Measurements from ENCODE around the gene SLC19A1. TPM values are rescaled to one million over a fixed set of nuclear protein-coding genes. Genes with fewer than 3 reads are reported as not detected.
"Not testable (repeated sequence)": the region's sequence is repeated elsewhere in the genome, so short reads cannot be mapped to it uniquely, and the experiment has no call there.

The SLC19A1 gene
- total RNA-seq, 1 donor from 2014 or later = 5.2 TPM

- DNase-seq (ENCODE audit: low read depth) = no peak
These were observed 34.7 kb downstream of the SLC19A1 start for GRCh38 chr21:45507523-45507875.

DNA sequence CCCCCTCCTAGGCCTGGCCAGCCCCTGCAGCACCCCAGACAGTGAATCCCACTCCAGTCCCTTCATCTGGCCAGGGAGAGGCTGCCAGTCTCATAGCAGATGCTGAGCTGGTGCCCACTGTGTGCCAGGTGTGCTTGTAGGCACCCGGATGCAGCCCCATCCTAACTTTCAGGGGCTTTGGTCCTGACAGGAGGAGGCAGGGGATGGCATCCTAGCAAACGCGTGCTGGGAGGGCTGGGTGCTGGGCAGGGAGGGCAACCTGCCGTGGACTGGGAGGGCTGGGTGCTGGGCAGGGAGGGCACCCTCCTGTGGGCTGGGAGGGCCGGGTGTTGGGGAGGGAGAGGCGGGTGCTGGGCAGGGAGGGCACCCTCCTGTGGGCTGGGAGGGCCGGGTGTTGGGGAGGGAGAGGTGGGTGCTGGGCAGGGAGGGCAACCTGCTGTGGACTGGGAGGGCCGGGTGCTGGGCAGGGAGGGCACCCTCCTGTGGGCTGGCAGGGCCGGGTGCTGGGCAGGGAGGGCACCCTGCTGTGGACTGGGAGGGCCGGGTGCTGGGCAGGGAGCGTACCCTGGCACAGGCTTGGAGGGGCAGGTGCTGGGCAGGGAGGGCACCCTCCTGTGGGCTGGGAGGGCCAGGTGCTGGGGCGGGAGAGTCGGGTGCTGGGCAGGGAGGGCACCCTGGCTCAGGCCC is 35.3 kb downstream of the SLC19A1 start:
- no peak for DNase-seq (ENCODE audit: low read depth)

DNA sequence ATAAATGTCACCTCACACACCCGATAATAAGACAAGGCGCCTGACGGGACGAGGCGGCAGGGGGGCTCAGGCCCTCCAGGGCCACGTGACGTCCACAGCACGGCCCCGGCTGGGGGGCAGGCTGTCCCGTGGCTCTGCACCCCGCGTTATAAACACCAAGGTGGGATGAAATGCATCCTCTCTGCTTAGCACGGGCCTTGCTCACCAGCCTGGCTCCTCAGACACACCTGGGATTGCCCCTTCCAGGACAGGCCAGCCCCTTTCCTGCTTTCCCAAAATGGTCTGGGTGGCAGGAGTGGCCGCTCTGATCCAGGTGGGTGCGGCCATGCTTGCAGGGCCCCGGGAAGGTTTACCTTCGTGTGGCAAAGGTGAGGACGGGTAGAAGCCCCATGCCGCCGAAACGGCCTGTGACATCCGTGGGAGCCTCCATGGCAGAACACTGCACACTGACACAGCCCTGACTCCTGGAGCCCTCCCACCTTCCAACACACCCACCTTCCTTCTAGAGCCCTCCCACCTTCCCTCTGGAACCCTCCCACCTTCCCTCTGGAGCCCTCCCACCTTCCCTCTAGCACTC is 35.9 kb downstream of the SLC19A1 start:
- no peak for DNase-seq (ENCODE audit: low read depth)

DNA sequence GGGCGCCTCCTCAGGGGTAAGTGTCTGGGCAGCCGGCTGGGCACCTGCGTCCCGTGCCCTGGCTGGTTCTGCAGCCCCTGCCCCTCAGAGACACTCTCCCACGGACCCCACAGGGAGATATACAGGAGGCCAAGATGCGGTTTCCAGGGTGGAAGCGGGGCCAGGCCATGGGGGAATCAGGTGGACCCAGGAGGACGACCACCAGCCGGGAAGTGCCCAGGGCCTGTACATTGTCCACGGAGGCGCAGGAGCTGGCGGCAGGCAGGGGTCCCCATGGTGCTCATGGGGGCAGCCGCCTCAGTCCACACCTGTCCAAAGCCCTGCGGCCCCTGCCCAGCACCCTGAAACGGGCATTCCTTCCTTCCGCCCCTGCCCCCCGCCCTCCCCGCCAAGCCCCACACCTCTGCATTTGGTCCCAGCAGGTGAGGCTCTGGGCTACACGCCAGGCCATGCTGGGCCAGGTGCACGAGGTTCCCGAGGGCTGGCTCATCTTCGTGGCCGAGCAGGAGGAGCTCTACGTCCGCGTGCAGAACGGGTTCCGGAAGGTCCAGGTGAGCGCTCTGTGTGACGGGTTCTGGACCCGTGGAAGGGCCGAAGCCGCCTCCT is 36.7 kb downstream of the SLC19A1 start:
- no peak for DNase-seq (ENCODE audit: low read depth)

DNA sequence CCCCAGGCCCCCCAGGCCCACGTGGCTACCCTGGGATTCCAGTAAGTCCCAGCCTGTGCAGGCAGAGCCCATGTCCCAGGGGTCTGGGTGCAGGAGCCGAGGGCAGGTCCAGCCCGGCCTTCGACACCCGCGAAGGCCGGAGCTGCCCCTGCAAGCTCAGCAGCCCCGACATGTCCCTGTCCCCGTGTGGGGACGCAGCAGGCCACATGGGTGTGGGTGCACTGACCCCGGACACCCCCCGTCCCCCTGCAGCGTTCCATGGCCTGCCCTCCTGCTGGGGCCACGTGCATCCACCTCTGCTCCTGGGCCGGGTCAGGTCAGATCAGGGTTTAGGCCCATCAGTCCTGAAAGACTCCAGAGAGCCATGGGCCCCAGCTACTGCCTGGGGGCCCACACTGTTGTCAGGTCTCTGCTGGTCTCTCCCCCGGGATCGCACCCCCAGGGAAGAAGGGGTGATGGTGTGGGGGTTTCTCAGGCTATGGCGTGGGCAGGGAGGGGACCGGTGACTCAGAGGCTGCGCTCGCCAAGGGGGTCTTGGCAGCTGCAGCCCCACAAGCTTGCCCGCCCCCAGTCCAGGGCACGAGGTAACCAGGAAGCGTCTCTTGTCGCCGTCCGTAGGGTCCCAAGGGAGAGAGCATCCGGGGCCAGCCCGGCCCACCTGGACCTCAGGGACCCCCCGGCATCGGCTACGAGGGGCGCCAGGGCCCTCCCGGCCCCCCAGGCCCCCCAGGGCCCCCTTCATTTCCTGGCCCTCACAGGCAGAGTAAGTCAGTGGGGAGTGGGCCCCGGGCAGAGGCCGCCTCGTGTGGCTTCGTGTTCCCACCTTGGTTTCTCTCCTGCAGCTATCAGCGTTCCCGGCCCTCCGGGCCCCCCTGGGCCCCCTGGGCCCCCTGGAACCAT is 37.5 kb downstream of the SLC19A1 start:
- no peak for DNase-seq (ENCODE audit: low read depth)

- DNase-seq (ENCODE audit: low read depth) = no peak
These were observed 38.2 kb downstream of the SLC19A1 start for GRCh38 chr21:45504021-45504515.

- not testable (repeated sequence) for DNase-seq (ENCODE audit: low read depth)
These were observed 39.0 kb downstream of the SLC19A1 start for GRCh38 chr21:45503226-45503625.

- no peak for DNase-seq (ENCODE audit: low read depth)
These were observed 39.6 kb downstream of the SLC19A1 start for GRCh38 chr21:45502600-45502999.

GRCh38 chr21:45502006-45502345 is 40.3 kb downstream of the SLC19A1 start:
- DNase-seq (ENCODE audit: low read depth) = no peak

DNA sequence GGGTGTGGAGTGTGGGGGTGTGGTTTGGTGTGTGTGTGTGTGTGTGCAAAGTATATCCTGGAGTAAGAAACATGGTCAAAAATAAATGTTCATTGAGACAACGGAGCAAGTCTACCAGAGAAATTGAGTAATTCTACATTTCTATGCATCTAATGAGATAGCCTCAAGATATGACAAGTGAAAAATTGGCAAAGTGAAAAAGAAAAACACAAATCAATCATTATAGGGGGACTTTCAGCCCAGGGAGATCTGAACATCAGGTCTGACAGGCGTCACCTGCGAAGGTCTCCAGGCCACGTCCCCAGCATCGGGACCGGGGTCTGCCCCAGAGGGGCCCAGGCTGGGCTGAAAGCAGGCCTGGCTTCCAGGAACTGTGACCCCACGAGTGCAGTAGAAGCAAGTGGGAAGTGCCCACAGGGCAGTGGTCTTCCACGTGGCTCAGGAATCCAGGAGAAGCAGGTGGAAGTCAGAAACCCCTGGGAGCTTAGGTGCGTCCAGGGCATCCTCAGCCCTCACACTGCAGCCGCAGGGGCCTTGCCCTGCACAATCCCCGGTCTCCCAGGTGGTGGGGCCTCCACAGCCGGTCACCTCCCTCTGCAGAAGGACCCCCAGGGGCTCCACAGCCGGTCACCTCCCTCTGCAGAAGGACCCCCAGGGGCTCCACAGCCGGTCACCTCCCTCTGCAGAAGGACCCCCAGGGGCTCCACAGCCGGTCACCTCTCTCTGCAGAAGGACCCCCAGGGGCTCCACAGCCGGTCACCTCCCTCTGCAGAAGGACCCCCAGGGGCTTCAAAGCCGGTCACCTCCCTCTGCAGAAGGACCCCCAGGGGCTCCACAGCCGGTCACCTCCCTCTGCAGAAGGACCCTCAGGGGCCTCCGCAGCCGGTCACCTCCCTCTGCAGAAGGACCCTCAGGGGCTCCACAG is 40.9 kb downstream of the SLC19A1 start:
- DNase-seq (ENCODE audit: low read depth) = not testable (repeated sequence)

DNA sequence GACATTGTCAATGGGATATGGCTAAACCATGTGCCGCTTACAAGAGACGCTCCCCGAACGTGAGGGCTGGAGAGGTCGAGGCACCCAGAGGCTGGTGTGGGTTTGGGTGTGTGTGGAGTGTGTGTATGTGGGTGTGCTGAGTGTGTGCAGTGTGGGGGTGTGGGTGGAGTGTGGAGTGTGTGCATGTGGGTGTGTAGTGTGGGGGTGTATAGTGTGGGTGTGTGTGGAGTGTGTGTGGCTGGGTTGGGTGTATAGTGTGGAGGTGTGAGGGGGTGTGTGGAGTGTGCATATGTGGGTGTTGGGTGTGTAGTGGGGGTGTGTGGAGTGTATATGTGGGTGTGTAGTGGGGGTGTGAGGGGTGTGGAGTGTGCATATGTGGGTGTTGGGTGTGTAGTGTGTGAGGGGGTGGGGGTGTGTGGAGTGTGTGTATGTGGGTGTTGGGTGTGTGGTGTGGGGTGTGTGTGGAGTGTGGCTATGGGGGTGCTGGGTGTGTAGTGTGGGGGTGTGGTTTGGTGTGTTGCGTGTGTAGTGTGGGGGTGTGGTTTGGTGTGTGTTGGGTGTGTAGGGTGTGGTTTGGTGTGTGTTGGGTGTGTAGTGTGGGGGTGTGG is 42.2 kb downstream of the SLC19A1 start:
- DNase-seq (ENCODE audit: low read depth) = no peak

DNA sequence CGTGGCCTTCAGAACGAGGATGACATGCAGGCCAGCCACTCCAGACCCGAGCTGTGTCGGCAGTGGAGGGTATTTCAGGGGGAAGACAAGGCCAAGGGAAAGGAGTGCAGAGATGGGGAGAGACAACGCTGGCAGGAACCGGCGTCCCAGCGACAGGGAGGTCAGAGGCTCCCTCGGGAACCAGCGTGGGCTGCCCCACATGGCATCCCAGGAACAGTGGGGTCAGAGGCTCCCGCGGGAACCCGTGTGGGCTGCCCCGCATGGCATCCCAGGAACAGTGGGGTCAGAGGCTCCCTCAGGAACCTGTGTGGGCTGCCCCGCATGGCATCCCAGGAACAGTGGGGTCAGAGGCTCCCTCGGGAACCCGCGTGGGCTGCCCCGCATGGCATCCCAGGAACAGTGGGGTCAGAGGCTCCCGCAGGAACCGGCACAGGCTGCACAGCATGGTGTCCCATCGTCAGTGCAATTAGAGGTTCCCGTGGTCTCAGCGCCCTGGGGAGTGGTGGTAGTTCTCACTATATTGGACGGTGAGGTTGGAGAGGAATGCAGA is 43.0 kb downstream of the SLC19A1 start:
- DNase-seq (ENCODE audit: low read depth) = no peak

DNA sequence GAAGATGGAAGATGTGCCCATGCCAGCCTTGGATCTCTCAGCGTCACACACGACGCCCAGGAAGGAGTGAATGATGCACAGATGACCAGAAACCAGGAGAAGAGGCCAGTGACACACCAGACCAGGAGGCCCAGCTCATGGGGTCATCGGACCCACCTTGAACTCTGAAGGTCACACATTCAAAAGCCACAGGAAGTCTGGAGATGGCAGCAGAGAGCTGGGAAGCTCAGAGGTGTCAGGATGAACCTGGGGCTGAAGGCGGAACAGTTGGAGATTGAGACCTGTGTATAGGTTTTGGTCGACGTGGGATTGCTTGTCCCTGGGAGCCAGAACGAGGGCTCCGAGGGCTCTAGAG is 43.6 kb downstream of the SLC19A1 start:
- no peak for DNase-seq (ENCODE audit: low read depth)

- DNase-seq (ENCODE audit: low read depth) = no peak
These were observed 44.2 kb downstream of the SLC19A1 start for GRCh38 chr21:45497846-45498645.

DNA sequence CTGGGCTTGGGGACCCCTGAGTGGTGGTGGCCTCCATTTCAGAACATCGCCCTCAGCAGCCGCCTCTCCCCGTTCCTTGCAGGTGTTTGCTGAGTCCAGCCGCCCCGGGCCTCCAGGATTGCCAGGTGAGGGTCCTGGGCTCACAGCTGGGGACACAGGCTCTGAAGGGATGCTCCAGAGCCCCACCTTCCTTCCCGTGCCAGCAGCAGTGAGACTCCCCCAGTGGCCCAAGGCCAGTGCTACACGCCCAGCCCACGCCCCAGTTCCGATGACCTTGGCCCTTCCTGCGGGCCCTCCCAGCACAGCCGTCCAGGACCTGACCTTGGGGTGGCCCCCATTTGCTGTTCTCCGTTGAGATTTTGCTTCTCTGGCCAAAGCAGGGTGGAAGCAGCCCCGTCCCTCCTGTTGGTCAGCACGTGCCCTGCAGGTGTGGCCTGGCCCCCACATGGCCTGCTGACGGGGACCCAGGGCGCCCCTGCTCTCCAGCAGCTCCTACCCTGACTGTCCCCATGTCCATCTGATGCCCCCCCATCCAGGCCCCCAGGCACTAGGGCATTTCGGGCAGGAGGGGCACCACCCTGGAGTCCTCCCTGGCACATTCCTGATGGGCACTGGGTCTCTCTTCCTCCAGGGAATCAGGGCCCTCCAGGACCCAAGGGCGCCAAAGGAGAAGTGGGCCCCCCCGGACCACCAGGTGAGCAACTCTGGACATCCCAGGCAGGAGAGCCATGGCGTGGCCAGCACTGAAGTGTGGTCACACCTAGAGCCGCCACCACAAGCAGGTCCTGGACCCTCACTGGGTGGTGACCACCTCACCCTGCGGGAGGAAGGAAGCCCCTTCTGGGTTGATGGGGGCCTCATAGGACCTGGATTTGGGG is 45.0 kb downstream of the SLC19A1 start:
- no peak for DNase-seq (ENCODE audit: low read depth)

DNA sequence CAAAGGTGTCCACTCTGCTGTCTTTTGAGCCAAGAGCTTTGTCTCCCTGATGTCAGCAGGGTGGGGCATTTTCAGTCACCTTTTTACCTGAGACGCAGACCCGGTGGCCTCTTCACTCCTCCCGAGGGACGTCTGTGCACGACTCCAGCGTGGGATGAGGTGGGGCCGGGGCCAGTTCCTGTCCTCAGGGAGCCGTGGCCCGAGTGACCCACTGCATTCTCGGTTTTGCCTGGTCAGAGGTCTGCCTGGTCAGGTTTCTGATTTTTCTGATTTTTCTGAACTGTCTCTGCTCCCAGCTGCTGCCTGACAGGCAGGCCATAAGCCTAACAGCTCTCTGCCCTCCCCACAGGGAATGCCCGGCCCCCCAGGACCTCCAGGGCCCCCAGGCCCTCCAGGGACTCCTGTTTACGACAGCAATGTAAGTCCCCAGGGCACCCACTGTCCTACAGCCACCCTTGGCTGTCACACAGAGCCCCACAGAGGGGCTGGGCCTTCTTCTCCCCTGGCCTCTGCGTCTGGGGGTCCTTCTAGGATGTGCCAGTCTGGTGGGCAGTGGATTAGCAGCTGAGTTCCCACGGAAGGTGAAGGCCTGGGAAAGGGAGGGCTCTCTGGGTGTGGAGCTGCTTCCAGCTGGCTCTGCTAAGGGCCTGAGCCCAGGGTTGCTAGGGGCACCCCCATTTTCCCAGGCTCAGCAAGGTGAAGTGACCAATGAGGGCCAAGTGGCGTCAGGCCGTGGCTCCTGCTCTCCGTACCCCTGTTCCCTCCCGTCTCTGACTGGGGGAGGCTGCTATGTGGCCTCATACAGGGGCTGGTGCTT is 45.9 kb downstream of the SLC19A1 start:
- no peak for DNase-seq (ENCODE audit: low read depth)

Measured in myocyte (in vitro differentiated cells).